GM06990 (cell line): ENCODE measurements around the gene ADAMTS14.

Experiments used
- DNase-seq: peaks from one replicate; pipeline ENCODE4 v3.0.0-alpha.2; 2011; ENCODE audit not compliant: insufficient read length; ENCODE audit errors: extremely low read depth
- H3K27me3 ChIP-seq: replicated peaks from 2 replicates; pipeline ENCODE4 v1.6.0; 2011; ENCODE audit warnings: low read length; ENCODE audit not compliant: control insufficient read depth, insufficient read depth
- H3K36me3 ChIP-seq: 2 replicates; pipeline ENCODE4 v1.5.1; 2011; ENCODE audit warnings: low read length; ENCODE audit not compliant: control insufficient read depth, insufficient read depth
- H3K4me3 ChIP-seq: replicated peaks from 2 replicates; pipeline ENCODE4 v1.5.1; 2011; ENCODE audit warnings: low read depth, mild to moderate bottlenecking, control low read depth, low read length
- TF ChIP-seq, protein P1 (sequence below): IDR thresholded peaks from 2 replicates; pipeline ENCODE4 v1.5.1; 2011; ENCODE audit warnings: low read length, control low read depth, mild to moderate bottlenecking, inconsistent platforms; ENCODE audit not compliant: insufficient read depth, poor library complexity, severe bottlenecking

ADAMTS14 gene

DNA sequence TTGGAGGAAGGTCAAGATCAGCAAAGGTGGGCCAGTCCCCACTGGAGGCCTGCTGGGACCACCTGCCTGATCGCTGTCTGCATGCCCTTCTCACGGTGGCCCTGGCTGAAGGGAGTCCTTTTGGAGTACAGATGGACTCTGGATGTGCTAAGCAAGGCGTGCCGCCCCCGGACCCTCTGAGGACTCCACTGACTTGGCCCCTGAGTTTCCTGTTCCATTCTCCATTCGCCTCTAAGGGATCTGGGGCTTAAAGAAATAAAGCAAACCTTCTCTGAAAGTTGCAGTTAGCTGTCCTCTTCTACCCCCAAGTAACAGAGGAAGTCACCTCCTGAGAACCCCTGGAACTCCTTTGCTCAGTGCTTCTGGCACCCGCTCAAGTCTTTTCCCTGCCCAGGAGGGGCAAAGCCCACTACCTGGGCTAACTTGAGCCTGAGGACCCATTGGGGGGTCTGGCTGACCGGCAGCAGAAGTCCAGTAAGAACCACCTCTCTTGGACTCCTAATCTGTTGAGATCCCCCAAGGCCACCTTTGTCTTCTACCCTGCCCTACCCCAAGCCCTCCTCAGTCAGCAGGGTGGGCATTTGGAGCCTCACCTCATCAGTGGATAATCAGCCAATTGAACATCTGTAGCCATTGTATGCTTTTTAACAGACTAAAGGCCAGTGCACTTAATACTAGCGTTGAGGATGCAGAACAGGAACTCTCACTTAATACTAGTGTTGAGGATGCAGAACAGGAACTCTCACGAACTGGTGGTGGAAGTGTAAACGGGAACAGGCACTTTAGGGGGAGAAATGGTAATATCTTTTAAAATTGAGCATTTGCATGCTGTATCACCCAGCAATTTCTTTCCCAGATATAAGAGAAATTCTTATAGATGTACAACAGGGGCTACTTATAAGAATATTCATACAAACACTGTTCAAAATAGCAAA is 110.7 kb downstream of the ADAMTS14 start:
- H3K4me3 ChIP-seq, result no peak overlapping the region
- no peak for DNase-seq
- peaks cover 2% of the 10 kb centered on the region for H3K27me3 ChIP-seq
- no peaks in the 10 kb centered on the region for H3K36me3 ChIP-seq
- TF ChIP-seq, protein P1, sequence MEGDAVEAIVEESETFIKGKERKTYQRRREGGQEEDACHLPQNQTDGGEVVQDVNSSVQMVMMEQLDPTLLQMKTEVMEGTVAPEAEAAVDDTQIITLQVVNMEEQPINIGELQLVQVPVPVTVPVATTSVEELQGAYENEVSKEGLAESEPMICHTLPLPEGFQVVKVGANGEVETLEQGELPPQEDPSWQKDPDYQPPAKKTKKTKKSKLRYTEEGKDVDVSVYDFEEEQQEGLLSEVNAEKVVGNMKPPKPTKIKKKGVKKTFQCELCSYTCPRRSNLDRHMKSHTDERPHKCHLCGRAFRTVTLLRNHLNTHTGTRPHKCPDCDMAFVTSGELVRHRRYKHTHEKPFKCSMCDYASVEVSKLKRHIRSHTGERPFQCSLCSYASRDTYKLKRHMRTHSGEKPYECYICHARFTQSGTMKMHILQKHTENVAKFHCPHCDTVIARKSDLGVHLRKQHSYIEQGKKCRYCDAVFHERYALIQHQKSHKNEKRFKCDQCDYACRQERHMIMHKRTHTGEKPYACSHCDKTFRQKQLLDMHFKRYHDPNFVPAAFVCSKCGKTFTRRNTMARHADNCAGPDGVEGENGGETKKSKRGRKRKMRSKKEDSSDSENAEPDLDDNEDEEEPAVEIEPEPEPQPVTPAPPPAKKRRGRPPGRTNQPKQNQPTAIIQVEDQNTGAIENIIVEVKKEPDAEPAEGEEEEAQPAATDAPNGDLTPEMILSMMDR, result no peak

- H3K27me3 ChIP-seq, result peaks cover 2% of the 10 kb centered on the region
- TF ChIP-seq, protein P1, result no peak
- no peaks in the 10 kb centered on the region for H3K36me3 ChIP-seq
- no peak for DNase-seq
- H3K4me3 ChIP-seq, result no peak overlapping the region
Measured at GRCh38 chr10:70784016-70784415, 111.7 kb downstream of the ADAMTS14 start.

- Histone ChIP-seq H3K27me3 (peaks cover 2% of the 10 kb centered on the region), H3K36me3 (no peaks in the 10 kb centered on the region), H3K4me3 (no peak overlapping the region)
- no peak for DNase-seq
- TF ChIP-seq, protein P1, result no peak
Measured at GRCh38 chr10:70784471-70784870, 112.2 kb downstream of the ADAMTS14 start.

- H3K36me3 ChIP-seq, result no peaks in the 10 kb centered on the region
- no peak within 1 kb of the TSS for H3K4me3 ChIP-seq
- DNase-seq, result no peak
- peaks cover 2% of the 10 kb centered on the region for H3K27me3 ChIP-seq
- TF ChIP-seq, protein P1, result no peak
Measured at GRCh38 chr10:70785190-70785589, 112.9 kb downstream of the ADAMTS14 start, which contains the start of gene TBATA. Gene TBATA (minus strand): TSS chr10:70785377. CDS start chr10:70783379, 1,998 bp downstream.

DNA sequence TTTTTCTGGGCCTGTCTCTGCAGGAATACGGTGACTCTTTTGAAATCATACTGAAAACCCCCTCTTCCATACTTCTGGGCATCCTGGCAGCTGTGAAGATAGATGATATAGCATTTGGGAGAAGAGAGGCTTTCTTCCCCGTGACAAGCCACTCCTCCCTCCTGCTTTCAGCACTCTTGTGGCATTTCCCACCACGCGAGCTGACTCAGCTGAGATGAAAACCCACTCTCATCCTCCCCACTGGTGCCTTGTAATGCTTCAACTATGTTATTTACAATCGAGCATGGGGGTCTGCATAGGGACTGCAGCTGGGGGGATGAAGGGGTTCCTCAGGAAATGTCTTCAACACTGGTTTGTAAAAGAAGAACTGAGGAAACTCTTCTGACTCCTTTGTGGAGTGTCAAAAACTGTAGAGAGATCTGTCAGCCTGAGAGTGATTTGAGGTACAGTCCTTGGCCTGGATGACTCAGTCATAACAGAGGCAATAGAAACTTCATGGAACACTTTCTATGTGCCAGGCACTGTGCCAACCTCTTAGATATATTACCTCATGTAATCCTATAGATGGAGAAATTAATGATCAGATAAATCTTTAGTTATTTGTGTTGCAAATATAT is 114.6 kb downstream of the ADAMTS14 start:
- TF ChIP-seq, protein P1, result no peak
- H3K4me3 ChIP-seq, result no peak overlapping the region
- DNase-seq, result no peak
- H3K36me3 ChIP-seq, result no peaks in the 10 kb centered on the region
- peaks cover 2% of the 10 kb centered on the region for H3K27me3 ChIP-seq
